WTC11 (cell line): ENCODE results near the gene LYPD3. TPM values are rescaled to one million over a fixed set of nuclear protein-coding genes. Genes with fewer than 3 reads are reported as not detected.

Experiments used
- ATAC-seq: fragments of 200-7000 bp; cut with Tn5 transposase; 2 replicates; pipeline ENCODE4 v1.10.0; 2021; ENCODE audit warnings: mild to moderate bottlenecking, moderate library complexity
- CTCF ChIA-PET: fragments of 300-600 bp; sonication (Branson Sonifier 250); formaldehyde crosslinking; loops from one replicate; lab custom pipeline; 2021; ENCODE audit warnings: antibody characterized with exemption; lab: Charles Lee
- POLR2A ChIA-PET: fragments of 350-600 bp; sonication (Branson Sonifier 250); formaldehyde crosslinking; loops from one replicate; lab custom pipeline; 2021; ENCODE audit warnings: antibody characterized with exemption; lab: Charles Lee
- DNase-seq: peaks from one replicate; pipeline ENCODE4 v3.0.0; 2021; ENCODE audit warnings: low spot score
- H3K27ac Mint-ChIP-seq: 2 replicates; pipeline ENCODE4 v1.8.0; 2021; ENCODE audit warnings: mixed read lengths
- H3K27me3 Mint-ChIP-seq: 2 replicates; pipeline ENCODE4 v1.8.0; 2021; ENCODE audit warnings: low read depth, mild to moderate bottlenecking, moderate library complexity, mixed read lengths
- H3K36me3 Mint-ChIP-seq: 2 replicates; pipeline ENCODE4 v1.8.0; 2021; ENCODE audit warnings: mixed read lengths
- H3K4me1 Mint-ChIP-seq: 2 replicates; pipeline ENCODE4 v1.8.0; 2022; ENCODE audit warnings: mixed read lengths
- H3K4me3 Mint-ChIP-seq: 2 replicates; pipeline ENCODE4 v1.8.0; 2021; ENCODE audit warnings: mild to moderate bottlenecking, moderate library complexity, mixed read lengths
- H3K9me3 Mint-ChIP-seq: 2 replicates; pipeline ENCODE4 v1.8.0; 2021; ENCODE audit warnings: mixed read lengths
- AFF4 ChIP-seq: sonication (generic); formaldehyde crosslinking; IDR thresholded peaks from 2 replicates; pipeline ENCODE4 v1.8.1; 2023; ENCODE audit warnings: mild to moderate bottlenecking, missing genetic modification reagents, borderline replicate concordance
- AR ChIP-seq: fragments of 250-450 bp; sonication (Bioruptor Pico); IDR thresholded peaks from 2 replicates; pipeline ENCODE4 v1.9.0; 2021; ENCODE audit warnings: mild to moderate bottlenecking
- CDX4 ChIP-seq: fragments of 250-450 bp; sonication (Bioruptor Pico); IDR thresholded peaks from 2 replicates; pipeline ENCODE4 v1.9.0; 2021; ENCODE audit warnings: moderate library complexity, mild to moderate bottlenecking, inconsistent platforms, borderline replicate concordance
- FOXK1 ChIP-seq: sonication (generic); formaldehyde crosslinking; IDR thresholded peaks from 2 replicates; pipeline ENCODE4 v1.8.0; 2022; ENCODE audit warnings: mild to moderate bottlenecking, moderate library complexity, missing genetic modification reagents
- HMGA2 ChIP-seq: fragments of 250-450 bp; sonication (Bioruptor Pico); IDR thresholded peaks from 2 replicates; pipeline ENCODE4 v1.4.0; 2021; ENCODE audit warnings: mild to moderate bottlenecking, moderate library complexity
- HMGXB4 ChIP-seq: sonication (generic); formaldehyde crosslinking; IDR thresholded peaks from 2 replicates; pipeline ENCODE4 v1.8.1; 2023; ENCODE audit warnings: mild to moderate bottlenecking, moderate library complexity, missing genetic modification reagents
- JAZF1 ChIP-seq: fragments of 250-450 bp; sonication (Bioruptor Pico); IDR thresholded peaks from 2 replicates; pipeline ENCODE4 v1.9.0; 2021; ENCODE audit warnings: moderate library complexity, mild to moderate bottlenecking, inconsistent platforms
- MXD4 ChIP-seq: fragments of 250-450 bp; sonication (Bioruptor Pico); IDR thresholded peaks from 2 replicates; pipeline ENCODE4 v1.8.0; 2021; ENCODE audit warnings: mild to moderate bottlenecking, moderate library complexity, borderline replicate concordance
- NFYB ChIP-seq: sonication (generic); formaldehyde crosslinking; conservative IDR thresholded peaks from 2 replicates; pipeline ENCODE4 v1.8.0; 2022; ENCODE audit warnings: low read depth, missing genetic modification reagents
- NR2C2 ChIP-seq: sonication (generic); formaldehyde crosslinking; IDR thresholded peaks from 2 replicates; pipeline ENCODE4 v1.8.0; 2022; ENCODE audit warnings: mild to moderate bottlenecking, missing genetic modification reagents
- OVOL2 ChIP-seq: fragments of 250-450 bp; sonication (Bioruptor Pico); IDR thresholded peaks from 2 replicates; pipeline ENCODE4 v1.9.0; 2021; ENCODE audit warnings: mild to moderate bottlenecking, borderline replicate concordance
- RORB ChIP-seq: fragments of 250-450 bp; sonication (Bioruptor Pico); IDR thresholded peaks from 2 replicates; pipeline ENCODE4 v1.9.0; 2021; ENCODE audit warnings: mild to moderate bottlenecking
- SOX15 ChIP-seq: fragments of 250-450 bp; sonication (Bioruptor Pico); IDR thresholded peaks from 2 replicates; pipeline ENCODE4 v1.9.0; 2021; ENCODE audit warnings: mild to moderate bottlenecking
- USF2 ChIP-seq: sonication (generic); formaldehyde crosslinking; IDR thresholded peaks from 2 replicates; pipeline ENCODE4 v1.8.1; 2023; ENCODE audit warnings: mild to moderate bottlenecking, missing genetic modification reagents, moderate library complexity
- ZBTB43 ChIP-seq: sonication (generic); formaldehyde crosslinking; IDR thresholded peaks from 2 replicates; pipeline ENCODE4 v1.8.1; 2023; ENCODE audit warnings: mild to moderate bottlenecking, missing genetic modification reagents
- ZNF121 ChIP-seq: sonication (generic); formaldehyde crosslinking; IDR thresholded peaks from 2 replicates; pipeline ENCODE4 v1.8.0; 2023; ENCODE audit warnings: missing genetic modification reagents
- ZNF281 ChIP-seq: sonication (generic); formaldehyde crosslinking; IDR thresholded peaks from 2 replicates; pipeline ENCODE4 v1.8.0; 2023; ENCODE audit warnings: mild to moderate bottlenecking, missing genetic modification reagents
- ZNF423 ChIP-seq: fragments of 250-450 bp; sonication (Bioruptor Pico); IDR thresholded peaks from 2 replicates; pipeline ENCODE4 v2.1.2; 2022; ENCODE audit warnings: mild to moderate bottlenecking, moderate library complexity
- total RNA-seq: library from RNA; stranded (reverse); gene quantifications from 3 replicates; pipeline ENCODE4 v1.2.3, GENCODE V29; 2021

The LYPD3 gene
- total RNA-seq, 1 experiment from 2014 or later, result 3.8 TPM

- DNase-seq, result no peak
- POLR2A ChIA-PET, result no interaction called here
- peaks cover 4% of the 10 kb centered on the region; the same call in 1 of the 2 replicates for H3K4me1 Mint-ChIP-seq
- H3K27ac Mint-ChIP-seq, result no peak overlapping the region
- H3K27me3 Mint-ChIP-seq, result peaks cover 3% of the 10 kb centered on the region; the same call in 1 of the 2 replicates
- no peak overlapping the region for H3K4me3 Mint-ChIP-seq
- H3K36me3 Mint-ChIP-seq, result no peaks in the 10 kb centered on the region
- no peak for ATAC-seq
- CTCF ChIA-PET, result interaction anchor here (0.8 to 2.5 kb wide), 8 partner anchors 8 to 157 kb away, joined by 3 to 11 read pairs (median 4); partner anchors contain the start of genes IRGQ, ZNF575 and ZNF576
- TF ChIP-seq NFYB (CRISPR knock-in tag) (no peak), HMGXB4 (CRISPR knock-in tag) (no peak), USF2 (CRISPR knock-in tag) (no peak), FOXK1 (CRISPR knock-in tag) (no peak), ZNF281 (CRISPR knock-in tag) (no peak), RORB (no peak), ZBTB43 (CRISPR knock-in tag) (no peak), NR2C2 (no peak)
- TF ChIP-seq, all 79 proteins: peak for 0
- 0 out of 2 replicates have a peak, but pooled peaks cover 3% of the 10 kb centered on the region for H3K9me3 Mint-ChIP-seq
These were observed 26.2 kb downstream of the LYPD3 start for GRCh38 chr19:43439032-43439708.

- DNase-seq, result no peak
- POLR2A ChIA-PET, result no interaction called here
- Mint-ChIP-seq H3K4me1 (peaks cover 4% of the 10 kb centered on the region; the same call in 1 of the 2 replicates), H3K4me3 (no peak overlapping the region), H3K27ac (no peak overlapping the region), H3K36me3 (no peaks in the 10 kb centered on the region), H3K9me3 (0 out of 2 replicates have a peak, but pooled peaks cover 3% of the 10 kb centered on the region), H3K27me3 (peaks cover 3% of the 10 kb centered on the region; the same call in 1 of the 2 replicates)
- CTCF ChIA-PET, result interaction anchor here (0.8 to 2.5 kb wide), 7 partner anchors 9 to 158 kb away, joined by 3 to 11 read pairs (median 4); partner anchors contain the start of genes IRGQ and ZNF576
- ATAC-seq, result no peak
- no peak for TF ChIP-seq ZNF121
- TF ChIP-seq AR (CRISPR knock-in tag), result no peak
- no peak for TF ChIP-seq FOXK1 (CRISPR knock-in tag)
- TF ChIP-seq MXD4 (CRISPR knock-in tag), result no peak
- TF ChIP-seq AFF4 (CRISPR knock-in tag), result no peak
- no peak for TF ChIP-seq OVOL2 (CRISPR knock-in tag)
- TF ChIP-seq CDX4 (CRISPR knock-in tag), result no peak
- no peak for TF ChIP-seq HMGA2 (CRISPR knock-in tag)
- TF ChIP-seq SOX15 (CRISPR knock-in tag), result no peak
- TF ChIP-seq JAZF1 (CRISPR knock-in tag), result no peak
- no peak for TF ChIP-seq ZNF423 (CRISPR knock-in tag)
These were observed 26.9 kb downstream of the LYPD3 start for GRCh38 chr19:43438291-43439031.
